GM12892 (cell line): ENCODE data around the gene TRIM5.

ENCODE experiments used
- POLR2A ChIP-seq: IDR thresholded peaks from 2 replicates; pipeline ENCODE4 v1.6.1; 2011; ENCODE audit warnings: low read depth, low read length, control low read depth
- POLR2AphosphoS5 ChIP-seq: IDR thresholded peaks from 2 replicates; pipeline ENCODE4 v1.6.1; 2011; ENCODE audit warnings: low read depth, low read length, control low read depth
- TAF1 ChIP-seq: IDR thresholded peaks from 2 replicates; pipeline ENCODE4 v1.6.1; 2011; ENCODE audit warnings: low read depth, mild to moderate bottlenecking, control low read depth, low read length, borderline replicate concordance

- TF ChIP-seq POLR2AphosphoS5, result no peak
- no peak for TF ChIP-seq TAF1
- no peak for TF ChIP-seq POLR2A
Measured at GRCh38 chr11:5722622-5723021, 37.7 kb upstream of the TRIM5 start.
